HL-60 (cell line): Measurements from ENCODE around the gene C4orf36.

Experiments
- GABPA ChIP-seq: IDR thresholded peaks from 2 replicates; pipeline ENCODE4 v1.6.1; 2012; ENCODE audit warnings: low read depth
- POLR2AphosphoS5 ChIP-seq: IDR thresholded peaks from 2 replicates; pipeline ENCODE4 v1.6.1; 2012; ENCODE audit warnings: low read depth
- SPI1 ChIP-seq: IDR thresholded peaks from 2 replicates; pipeline ENCODE4 v1.6.1; 2012; ENCODE audit warnings: low read depth, mild to moderate bottlenecking, borderline replicate concordance
- TF ChIP-seq, protein P1 (sequence below): IDR thresholded peaks from one replicate; pipeline ENCODE4 v1.5.1; 2011; ENCODE audit warnings: low read length, control low read depth, inconsistent platforms; ENCODE audit not compliant: insufficient read depth
- TF ChIP-seq, protein P2 (sequence below): IDR thresholded peaks from 2 replicates; pipeline ENCODE4 v1.6.1; 2012; ENCODE audit warnings: low read depth; ENCODE audit not compliant: insufficient replicate concordance

DNA sequence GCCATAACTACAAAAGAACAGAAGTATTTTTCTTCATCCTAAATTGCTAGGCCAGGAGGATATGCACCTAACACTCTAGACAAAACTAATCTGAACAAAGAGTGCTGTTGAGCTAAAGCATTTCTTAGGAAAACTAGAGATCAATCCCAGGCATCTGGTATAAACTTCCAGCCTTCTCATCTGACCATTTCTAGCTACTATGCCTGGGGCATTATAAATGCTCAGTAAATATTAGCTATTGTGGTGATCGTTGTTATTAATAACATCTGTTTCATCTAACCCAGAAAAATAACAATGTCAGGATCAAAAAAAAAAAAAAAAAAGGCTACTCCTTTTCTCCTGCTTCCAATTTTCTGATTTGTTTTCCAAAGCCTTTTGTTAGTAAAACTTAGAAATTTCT lies 35.3 kb downstream of the C4orf36 start:
- TF ChIP-seq, protein P1, sequence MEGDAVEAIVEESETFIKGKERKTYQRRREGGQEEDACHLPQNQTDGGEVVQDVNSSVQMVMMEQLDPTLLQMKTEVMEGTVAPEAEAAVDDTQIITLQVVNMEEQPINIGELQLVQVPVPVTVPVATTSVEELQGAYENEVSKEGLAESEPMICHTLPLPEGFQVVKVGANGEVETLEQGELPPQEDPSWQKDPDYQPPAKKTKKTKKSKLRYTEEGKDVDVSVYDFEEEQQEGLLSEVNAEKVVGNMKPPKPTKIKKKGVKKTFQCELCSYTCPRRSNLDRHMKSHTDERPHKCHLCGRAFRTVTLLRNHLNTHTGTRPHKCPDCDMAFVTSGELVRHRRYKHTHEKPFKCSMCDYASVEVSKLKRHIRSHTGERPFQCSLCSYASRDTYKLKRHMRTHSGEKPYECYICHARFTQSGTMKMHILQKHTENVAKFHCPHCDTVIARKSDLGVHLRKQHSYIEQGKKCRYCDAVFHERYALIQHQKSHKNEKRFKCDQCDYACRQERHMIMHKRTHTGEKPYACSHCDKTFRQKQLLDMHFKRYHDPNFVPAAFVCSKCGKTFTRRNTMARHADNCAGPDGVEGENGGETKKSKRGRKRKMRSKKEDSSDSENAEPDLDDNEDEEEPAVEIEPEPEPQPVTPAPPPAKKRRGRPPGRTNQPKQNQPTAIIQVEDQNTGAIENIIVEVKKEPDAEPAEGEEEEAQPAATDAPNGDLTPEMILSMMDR: no peak
- no peak for TF ChIP-seq GABPA
- TF ChIP-seq, protein P2, sequence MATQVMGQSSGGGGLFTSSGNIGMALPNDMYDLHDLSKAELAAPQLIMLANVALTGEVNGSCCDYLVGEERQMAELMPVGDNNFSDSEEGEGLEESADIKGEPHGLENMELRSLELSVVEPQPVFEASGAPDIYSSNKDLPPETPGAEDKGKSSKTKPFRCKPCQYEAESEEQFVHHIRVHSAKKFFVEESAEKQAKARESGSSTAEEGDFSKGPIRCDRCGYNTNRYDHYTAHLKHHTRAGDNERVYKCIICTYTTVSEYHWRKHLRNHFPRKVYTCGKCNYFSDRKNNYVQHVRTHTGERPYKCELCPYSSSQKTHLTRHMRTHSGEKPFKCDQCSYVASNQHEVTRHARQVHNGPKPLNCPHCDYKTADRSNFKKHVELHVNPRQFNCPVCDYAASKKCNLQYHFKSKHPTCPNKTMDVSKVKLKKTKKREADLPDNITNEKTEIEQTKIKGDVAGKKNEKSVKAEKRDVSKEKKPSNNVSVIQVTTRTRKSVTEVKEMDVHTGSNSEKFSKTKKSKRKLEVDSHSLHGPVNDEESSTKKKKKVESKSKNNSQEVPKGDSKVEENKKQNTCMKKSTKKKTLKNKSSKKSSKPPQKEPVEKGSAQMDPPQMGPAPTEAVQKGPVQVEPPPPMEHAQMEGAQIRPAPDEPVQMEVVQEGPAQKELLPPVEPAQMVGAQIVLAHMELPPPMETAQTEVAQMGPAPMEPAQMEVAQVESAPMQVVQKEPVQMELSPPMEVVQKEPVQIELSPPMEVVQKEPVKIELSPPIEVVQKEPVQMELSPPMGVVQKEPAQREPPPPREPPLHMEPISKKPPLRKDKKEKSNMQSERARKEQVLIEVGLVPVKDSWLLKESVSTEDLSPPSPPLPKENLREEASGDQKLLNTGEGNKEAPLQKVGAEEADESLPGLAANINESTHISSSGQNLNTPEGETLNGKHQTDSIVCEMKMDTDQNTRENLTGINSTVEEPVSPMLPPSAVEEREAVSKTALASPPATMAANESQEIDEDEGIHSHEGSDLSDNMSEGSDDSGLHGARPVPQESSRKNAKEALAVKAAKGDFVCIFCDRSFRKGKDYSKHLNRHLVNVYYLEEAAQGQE: no peak
- no peak for TF ChIP-seq SPI1
- no peak for TF ChIP-seq POLR2AphosphoS5
